HPDE6-E6E7 (cell line): Measurements from ENCODE around the gene LDLRAD4.
"Not testable (repeated sequence)": the region's sequence is repeated elsewhere in the genome, so short reads cannot be mapped to it uniquely, and the experiment has no call there.

Experiments used
- DNase-seq: peaks from one replicate; pipeline ENCODE4 v3.0.0; 2011; ENCODE audit warnings: missing footprints; ENCODE audit errors: extremely low spot score

Gene LDLRAD4

DNA sequence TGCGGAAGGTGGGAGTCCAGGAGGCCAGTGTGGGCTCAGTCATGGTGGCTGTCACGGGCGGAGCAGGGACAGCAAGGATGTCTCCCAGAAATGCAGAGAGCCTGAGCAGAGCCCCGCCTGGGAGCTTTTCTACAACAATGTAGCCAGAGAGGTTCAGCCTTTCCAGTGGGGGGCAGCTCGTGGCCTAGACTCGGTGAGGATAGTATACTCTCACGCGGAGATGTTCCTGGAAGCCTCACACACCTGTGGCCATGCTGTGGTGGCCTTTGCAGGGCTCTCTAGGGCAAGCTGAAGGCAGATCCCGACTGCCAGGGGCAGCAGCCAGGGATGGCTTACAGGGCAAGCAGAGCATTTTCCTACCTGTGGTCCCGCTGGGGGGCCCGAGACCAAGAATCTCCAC is 244.1 kb downstream of the LDLRAD4 start:
- DNase-seq = no peak

DNA sequence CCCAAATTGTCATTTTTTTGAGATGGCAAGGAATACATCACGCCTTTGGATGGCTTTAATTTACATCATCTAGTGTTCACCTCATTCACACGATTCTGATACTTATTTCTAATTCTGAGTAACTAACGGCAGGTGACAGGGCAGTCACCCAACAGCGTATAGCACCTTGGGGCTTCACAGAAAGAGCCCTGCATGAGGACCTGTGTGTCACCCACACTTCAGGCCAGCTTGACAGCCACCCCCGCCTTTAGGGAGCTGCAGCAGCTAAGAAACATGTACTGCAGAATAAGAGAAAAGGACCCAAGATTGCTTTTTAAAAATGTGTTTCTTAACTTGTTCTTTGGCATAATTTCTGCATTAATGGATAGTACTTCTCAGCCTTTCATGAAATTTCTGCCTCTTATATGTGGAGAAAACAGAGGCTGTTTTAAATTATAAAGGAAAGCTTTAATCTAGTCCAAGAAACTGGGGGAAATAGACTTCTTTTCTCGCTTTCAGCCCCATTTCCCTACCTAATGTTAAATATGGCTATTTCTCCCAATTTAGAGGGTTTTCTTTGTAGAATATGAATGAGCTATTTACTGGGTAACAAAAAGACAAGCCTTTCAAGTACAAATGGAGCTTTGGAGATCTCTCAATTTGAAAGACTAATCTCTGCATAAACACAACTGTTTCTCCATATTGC is 245.1 kb downstream of the LDLRAD4 start:
- DNase-seq = no peak

DNA sequence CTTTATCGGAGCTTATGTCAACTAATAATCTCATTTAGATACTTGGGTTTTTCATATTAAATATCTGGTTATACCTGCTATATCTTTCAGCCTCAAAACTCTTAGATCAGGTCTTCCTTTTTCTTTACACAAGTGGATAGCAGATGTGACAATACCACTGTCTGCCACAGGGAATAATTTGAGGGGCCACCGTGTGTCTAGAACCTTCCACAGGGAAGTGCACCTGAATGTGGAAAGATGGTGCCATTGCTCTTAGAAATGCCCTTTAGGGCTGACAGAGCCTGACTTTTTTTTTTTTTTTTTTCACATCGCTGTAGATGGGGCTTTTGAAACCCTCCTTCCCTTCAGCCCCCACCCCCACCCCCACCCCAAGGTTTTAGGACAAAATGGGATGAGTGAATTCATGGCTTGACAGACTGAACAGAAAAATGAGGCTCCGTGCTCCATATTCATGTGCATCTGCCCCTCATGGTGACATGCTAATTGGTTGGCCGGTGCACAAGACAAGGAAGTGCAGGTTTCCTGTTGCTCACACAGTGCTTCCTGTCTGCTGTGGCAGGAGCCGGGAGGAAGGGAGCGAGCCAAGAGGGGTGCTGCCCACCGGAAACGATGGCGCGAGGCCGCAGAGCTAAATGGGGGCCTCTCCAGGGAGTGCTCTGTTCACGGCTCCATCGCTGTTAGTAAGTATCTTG is 246.0 kb downstream of the LDLRAD4 start:
- DNase-seq = no peak

DNA sequence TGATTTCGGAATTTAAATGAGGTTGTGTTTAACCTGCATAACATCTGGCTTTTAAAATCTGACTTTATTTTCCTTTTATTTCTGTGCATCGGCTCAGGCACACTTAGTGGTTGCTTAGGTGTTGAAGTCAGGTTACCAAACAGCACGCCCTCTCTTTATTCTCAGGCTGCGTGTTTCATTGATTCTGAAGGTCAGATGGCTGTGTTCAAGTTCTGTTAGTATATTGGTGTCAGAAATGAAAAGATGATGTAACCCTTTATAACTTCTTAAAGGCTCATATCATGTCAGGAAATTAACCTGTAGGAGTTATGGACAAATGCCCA is 246.5 kb downstream of the LDLRAD4 start:
- no peak for DNase-seq

DNA sequence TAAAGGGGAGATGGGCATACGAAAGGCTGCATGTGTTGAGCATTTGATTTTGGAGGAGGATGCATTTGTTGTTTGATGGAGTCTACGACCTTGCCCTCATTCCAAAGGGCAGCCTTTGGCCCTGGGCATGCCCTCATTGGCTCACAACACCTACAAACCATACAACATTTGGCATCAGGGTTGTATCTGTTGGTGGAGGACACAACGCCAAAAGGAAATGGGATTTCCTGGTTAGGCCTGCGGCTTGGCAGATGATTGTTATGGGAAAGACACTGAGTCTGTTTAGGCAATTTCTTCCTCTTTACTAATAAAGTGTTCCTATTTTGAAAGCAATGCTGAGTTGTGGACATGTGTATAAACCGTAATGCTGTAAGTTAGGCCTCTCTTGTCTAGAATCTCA is 246.9 kb downstream of the LDLRAD4 start:
- DNase-seq = no peak

DNA sequence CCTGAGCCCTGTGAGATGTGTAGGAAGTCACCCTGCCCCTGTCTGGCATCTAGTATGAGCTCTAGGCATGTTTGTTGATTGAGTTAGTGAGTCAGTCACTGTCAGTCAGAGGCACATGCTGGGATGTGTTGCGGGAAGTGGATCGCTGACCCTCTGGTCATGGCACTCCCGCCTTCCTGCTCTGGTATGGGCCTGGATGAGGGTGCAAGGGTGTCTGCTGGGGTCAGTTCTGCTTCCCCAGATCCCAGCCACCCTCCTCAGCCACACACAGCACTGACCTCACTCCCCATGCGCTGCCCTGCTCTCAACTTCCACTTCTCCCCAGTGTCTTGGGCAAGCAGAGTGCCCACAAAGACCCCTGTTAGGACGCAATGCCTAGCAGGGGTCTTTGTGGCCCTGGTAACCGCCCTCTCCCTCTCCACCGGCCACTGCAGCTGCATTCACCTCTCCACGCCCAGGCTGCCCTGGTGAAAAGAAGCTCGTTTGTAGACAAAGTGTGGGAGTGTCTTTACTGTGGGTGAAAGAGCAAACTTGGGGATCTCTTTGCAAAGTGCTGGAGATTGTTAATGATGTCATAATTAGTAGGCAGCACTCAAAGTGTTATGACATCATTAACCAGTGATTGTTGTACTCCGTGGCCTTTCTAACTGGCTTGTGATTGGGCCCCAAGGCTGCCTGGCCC is 252.1 kb downstream of the LDLRAD4 start:
- no peak for DNase-seq

DNA sequence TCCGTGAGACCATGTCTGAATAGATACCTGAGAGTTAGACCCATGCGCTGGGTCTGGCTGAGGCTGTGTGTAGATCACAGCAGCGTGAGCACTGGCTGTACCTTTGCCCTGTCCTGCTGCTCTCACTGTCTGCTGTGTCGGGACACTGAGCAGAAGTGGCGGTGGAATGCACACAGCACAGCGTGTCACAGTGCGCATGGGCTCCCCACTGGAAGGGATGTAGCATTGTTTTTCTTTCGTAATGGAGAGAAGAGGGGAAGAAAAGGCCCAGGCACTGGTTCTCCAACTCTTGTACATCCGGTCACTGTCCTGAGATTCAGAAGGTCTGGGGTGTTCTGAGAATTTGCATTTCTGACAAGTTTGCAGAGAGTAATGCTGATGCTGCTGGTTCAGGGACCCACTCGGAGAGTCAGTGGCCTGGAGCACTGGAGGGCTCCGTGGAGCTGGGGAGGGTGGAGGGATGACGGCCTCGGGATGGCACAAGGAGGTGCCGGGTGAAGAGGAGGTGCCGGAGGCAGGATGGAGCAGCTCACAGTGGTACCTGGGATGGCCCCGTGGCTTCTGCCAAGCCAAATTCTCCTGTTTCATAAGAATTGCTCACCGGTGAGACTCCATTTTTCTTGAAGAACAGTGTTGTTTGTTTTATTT is 252.8 kb downstream of the LDLRAD4 start:
- DNase-seq = no peak

DNA sequence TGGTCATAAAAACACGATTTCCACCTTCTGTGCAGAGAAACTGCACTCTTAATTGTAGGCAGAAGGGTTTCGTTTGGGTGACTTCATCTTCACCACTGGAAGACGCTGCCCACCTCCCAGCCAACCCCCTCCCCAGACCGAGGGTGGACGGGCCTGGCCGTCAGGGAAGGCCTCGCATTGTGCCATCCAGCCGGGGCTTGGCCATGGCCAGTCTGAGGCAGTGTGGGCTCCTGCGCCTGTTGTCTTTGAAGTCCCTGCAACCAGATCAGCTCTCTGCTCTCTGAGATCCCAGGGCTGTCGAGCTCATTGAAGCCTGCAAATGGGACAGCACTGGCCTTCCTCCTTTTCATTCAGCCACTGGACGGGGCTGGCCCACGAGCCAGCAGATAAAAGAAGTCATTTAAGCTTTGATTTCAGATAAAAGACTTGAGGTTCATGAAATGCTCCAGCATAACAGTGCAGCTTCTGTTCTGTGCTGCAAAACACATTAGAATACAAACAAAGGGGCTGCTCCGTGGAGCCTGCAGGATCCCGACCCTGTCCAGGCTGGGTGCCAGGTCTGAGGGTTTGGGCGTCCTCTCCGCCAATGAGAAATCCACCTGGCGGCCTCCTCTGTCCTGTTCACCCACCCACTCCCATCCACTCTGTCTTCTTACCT is 253.5 kb downstream of the LDLRAD4 start:
- no peak for DNase-seq

DNA sequence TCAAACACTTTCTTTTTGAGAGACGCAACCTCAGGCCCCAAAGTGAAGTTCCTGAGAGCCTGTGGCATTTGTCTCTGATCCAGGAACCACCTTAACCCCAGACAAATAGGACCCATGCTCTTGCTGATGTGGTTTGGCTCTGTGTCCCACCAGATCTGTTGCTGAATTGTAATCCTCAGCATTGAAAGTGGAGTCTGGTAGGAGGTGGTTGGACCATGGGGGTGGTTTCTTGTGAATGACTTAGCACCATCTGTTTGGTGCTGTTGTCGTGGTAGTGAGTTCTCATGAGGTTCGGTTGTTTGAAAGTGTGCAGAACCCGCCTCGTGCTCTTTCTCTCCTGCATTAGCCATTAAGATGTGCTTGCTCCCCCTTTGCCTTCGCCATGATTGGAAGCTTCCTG is 255.2 kb downstream of the LDLRAD4 start:
- no peak for DNase-seq

DNA sequence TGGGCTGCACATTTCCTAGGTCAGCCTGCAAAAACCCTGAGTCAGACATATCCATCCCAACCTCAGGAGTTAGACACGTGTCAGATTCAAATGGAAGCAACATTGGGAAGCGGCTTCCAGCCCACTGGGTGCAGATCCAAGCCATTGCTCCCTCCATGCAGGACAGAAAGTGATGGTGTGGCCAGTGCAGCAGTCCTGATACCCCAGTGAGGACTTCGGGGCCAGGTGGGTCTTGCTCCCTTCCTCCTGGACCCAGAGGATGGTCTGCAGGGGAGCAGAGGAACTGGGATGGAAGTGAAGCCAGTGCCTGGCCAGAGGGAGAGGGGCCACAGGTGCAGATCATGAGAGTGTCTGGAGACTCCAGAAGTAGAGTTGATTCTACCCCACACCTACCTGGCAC is 255.8 kb downstream of the LDLRAD4 start:
- DNase-seq = no peak

DNA sequence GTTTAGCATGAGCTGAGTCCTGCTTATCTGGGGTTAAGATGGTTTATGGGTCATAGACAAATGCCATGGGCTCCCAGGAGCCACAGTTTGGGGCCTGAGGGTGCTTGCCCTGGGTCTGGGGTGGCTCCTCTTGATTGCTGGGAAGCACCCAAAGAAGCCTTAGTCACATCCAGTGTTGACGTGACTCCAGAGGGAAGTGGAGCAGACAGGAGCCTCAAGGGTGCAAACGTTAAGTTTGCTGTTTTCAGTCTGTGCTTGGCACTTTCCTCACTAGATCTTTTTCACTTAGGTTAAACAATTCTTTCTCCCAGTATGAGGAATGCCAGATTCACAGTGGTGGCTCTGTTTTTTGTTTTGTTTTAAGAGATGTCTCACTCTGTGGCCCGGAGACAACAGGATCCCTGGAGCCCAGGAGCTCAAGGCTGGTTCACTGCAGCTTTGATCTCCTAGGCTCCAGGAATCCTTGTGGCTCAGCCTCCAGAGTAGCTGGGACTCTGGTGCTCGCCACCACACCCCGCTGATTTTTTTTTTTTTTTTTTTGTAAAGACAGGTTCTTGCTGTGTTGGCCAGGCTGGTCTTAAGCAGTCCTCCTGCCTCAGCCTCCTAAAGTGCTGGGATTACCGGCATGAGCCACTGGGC is 256.5 kb downstream of the LDLRAD4 start:
- no peak for DNase-seq

DNA sequence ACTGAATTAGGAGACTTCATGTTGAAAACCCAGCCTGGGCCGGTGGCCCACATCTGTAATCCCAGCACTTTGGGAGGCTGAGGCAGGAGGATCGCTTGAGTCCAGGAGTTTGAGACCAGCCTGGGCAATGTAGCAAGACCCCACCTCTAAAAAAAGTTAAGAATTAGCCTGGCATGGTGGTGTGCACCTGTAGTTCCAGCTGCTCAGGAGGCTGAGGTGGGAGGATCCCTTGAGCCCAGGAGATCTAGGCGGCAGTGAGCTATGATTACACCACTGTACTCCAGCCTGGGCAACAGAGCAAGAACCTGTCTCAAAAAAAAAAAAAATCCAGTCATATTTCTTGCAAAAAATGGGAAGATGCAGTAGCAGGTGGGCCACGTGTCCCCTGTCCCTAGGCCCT is 257.8 kb downstream of the LDLRAD4 start:
- DNase-seq = not testable (repeated sequence)

DNA sequence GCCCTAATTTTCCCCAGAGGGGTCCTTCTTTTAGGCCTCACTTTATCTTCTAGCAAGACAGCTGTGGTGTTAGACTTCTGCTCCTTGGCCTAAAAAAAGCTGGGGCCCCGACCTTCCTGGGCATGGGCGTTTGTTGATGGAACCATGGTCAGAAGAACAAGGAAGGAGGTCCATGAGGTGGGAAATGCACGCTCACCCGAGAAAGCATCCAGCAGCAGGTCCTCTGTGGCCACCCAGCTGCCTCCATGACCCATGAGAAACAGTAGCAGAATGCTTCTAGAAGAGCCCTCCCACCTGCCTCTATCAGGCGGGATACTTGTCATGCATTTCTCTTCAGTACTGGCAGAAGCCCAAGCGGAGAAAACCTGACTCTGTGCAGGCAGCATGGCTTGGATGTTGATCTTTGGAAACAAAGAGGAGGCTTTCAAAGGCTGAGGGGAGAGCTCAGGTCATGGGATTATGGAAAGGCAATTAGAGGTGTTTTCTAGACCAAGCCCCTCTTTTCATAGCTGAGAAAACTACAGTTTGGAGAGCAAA is 258.7 kb downstream of the LDLRAD4 start:
- DNase-seq = no peak

DNA sequence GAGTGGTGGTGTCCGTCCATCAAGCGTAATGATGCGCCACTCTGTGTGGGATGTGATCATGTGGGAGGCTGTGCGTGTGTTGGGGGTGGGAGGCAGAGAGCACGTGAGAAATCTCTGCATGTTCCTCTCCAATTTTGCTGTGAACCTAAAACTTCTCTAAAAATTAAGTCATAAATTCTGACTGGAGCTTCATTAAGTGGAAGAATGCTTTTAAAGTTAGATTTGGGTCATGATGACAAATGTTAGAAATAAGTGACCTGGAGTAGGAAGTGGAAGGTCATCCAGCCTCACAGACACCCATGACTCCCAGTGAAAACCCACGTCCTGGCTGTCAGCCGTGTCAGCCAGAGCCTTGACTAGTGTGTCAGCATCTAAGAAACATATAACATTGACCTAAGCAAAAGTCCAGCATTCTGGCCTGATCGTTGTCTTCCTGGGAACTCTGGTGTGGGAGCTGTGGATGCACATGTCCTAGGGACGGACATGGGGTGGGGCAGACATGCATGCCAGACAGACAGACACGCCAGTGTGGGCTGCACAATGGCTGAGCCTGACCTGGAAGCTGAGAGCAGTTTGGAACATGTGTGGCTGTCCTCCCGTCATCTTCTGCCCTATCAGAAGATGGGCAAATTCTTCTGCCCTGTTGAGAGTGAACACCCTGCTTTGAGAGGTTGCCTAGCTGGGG is 262.2 kb downstream of the LDLRAD4 start:
- no peak for DNase-seq

DNA sequence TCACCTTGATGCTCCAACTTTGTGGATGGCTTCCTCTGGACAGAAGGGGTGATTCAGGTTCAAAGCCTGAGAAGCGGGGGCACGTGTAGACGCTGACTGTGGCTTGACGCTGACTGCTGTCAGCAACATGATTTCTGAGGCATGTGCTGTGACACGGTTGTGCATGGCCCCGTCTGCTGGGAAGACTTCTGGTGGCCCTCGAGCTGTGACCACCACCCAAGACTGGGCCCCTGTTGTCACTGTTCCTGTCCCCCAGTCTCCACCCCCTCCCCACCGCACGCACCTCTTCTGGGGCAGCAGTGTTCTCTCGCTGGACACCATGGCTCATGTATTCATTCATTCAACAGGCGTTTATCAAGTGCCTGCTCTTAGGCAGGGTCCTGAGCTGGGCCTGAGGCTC is 262.8 kb downstream of the LDLRAD4 start:
- no peak for DNase-seq

DNA sequence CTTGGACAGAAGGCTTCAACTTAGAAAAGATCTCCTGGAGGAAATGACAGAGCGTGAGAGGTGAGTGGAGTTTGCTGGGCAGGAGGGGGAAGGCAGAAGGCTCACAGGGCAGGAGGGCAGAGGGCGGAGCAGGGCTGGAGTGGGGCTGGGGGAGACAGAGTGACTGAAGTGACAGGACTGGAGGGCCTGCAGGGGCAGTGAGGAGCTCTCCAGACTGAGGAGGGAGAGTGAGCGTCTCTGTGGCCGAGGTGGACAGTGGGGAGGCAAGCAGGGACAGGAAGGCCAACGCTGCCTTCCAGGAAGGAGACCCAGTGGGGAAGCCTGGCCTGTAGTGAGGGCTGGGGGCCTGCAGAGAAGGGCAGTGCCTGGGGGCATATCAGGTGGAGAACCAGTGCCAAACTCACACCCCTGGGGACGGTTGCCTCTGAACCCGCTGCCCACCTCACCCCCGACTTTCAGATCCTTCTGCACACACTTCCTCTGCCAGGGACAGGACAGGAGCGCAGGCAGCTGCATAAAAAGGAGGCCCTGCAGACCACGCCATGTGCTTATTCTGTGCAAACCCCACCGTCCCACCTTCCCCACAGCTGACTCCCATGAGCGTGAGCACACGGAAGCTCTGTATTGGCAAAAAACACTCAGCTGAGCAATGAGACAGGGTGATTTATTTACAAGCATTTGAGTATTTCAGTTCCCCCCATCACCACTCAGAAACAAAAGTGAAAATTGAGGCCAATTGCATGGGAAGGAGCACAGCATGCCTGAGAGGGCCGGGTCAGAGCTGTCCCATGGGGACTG is 263.5 kb downstream of the LDLRAD4 start:
- DNase-seq = no peak

DNA sequence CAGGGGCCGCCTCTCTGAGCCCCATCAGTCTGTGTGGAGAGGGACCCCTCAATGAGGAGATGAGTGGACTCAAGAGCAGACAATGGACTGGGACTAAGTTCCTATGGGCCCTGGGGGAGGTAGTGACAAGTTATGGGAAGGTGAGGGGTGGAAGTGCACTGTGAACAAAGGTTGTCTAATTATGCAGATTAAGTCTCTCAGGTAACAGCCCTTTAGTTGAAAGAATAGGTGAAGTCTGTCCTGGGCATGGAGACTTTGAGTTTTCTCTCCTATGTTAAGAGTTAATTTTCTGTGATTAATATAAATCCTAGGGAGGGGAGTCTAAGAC is 264.0 kb downstream of the LDLRAD4 start:
- DNase-seq = no peak

DNA sequence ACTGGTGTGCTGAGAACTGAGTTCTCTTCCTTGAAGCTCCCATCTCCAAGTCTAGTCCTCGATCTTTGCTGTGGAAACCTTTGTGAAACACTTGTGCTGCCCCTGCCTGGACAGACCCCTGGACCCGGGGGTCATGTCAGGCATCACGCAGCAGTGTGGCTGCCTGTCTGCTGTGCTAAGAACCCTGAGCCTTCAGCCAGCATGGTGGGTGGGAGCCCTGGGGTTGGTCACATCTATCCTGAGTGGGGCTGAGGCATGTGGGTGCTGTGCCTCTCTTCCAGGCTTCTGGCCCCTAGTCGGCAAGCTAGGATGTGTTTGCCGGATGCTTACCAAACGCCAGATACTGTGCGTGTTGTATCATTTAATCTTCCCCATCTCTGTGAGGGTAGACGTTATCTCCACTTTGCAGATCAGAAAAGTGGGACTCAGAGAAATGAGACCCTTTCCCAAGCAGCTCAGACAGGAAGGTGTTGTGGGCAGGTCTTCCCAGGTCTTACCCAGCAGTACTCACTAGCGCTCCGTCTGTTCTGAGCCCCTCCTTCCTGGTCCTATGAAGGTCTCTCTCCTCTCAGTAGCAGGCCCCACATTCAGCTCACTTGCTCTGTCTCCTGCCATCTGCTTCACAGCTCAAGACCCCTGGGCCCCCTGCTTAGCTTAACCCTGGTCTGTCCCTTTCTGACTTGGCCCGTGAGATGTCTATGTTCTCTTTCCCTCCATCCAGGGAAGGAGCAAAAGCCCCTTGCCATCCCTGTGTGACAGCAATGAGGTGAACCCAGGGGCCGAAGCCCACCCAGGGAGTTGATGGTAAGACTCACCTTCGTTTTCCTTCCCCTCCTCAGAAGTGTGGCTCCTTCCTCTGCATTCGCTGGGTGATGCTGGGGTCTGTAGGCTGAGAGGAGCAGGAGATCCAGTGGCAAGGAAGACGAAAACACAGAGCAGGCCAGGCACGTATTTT is 265.0 kb downstream of the LDLRAD4 start:
- DNase-seq = no peak

DNA sequence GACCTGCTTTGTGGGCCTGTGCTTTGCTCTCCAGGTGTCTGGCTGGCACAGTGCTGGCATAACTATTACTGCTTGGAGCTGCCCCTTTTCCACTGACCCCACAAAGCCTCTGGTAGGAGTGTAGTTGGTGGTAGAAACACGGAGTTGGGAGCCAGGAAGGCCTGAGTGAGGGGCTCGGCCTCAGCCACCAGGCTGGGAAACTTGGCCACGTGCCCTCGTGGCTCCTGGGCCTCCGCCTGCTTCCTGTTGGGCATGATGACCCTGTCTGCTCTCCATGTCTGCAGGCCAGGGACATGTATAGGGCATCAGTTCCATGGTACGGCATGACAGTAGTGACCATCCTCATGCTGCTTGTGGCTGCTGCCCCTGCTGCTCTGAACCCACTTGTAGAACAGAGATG is 266.6 kb downstream of the LDLRAD4 start:
- DNase-seq = no peak
